ENCODE results near the gene TMTC2.

The TMTC2 gene

GRCh38 chr12:82685790-82686167 is 927 bp upstream of the TMTC2 start:
- no peaks in the 10 kb centered on the region for H3K36me3 ChIP-seq (replicated peaks)
- DNase-seq = peak; percentile 95
- H3K4me3 ChIP-seq (ENCODE audit: low read depth, low read length) = peak overlapping the region; percentile 92
- H3K27me3 ChIP-seq (replicated peaks) = no peaks in the 10 kb centered on the region
- TF ChIP-seq CTCF (IDR thresholded peaks at IDR 0.05; ENCODE audit: low read depth, low read length, missing control alignments) = peak; percentile 87
- in situ Hi-C loops (cut with HindIII; ENCODE audit: low pct_ligation_motif_present, low sequenced_read_pairs) = no loop called here
- peak overlapping the region; percentile 78 for H3K27ac ChIP-seq

- Histone ChIP-seq H3K4me3 (ENCODE audit: low read depth, low read length) (peak overlapping the region; percentile 92), H3K27me3 (replicated peaks) (no peaks in the 10 kb centered on the region), H3K27ac (no peak overlapping the region), H3K36me3 (replicated peaks) (no peaks in the 10 kb centered on the region)
- in situ Hi-C loops (cut with HindIII; ENCODE audit: low pct_ligation_motif_present, low sequenced_read_pairs) = no loop called here
- DNase-seq = peak; percentile 34
- no peak for TF ChIP-seq CTCF (IDR thresholded peaks at IDR 0.05; ENCODE audit: low read depth, low read length, missing control alignments)
These were observed 610 bp downstream of the TMTC2 start for GRCh38 chr12:82687021-82688011.

- no peaks in the 10 kb centered on the region for H3K36me3 ChIP-seq (replicated peaks)
- TF ChIP-seq CTCF (IDR thresholded peaks at IDR 0.05; ENCODE audit: low read depth, low read length, missing control alignments) = peak; percentile 43
- DNase-seq = peak; percentile 9
- H3K27me3 ChIP-seq (replicated peaks) = no peaks in the 10 kb centered on the region
- no peak overlapping the region for H3K27ac ChIP-seq
- in situ Hi-C loops (cut with HindIII; ENCODE audit: low pct_ligation_motif_present, low sequenced_read_pairs) = no loop called here
- peak overlapping the region; percentile 92 for H3K4me3 ChIP-seq (ENCODE audit: low read depth, low read length)
These were observed 1.4 kb downstream of the TMTC2 start for GRCh38 chr12:82688035-82688501.

GRCh38 chr12:82688596-82688995 is 1.9 kb downstream of the TMTC2 start:
- no peak for TF ChIP-seq CTCF (IDR thresholded peaks at IDR 0.05; ENCODE audit: low read depth, low read length, missing control alignments)
- Histone ChIP-seq H3K27me3 (replicated peaks) (no peaks in the 10 kb centered on the region), H3K36me3 (replicated peaks) (no peaks in the 10 kb centered on the region), H3K27ac (no peak overlapping the region), H3K4me3 (ENCODE audit: low read depth, low read length) (no peak overlapping the region)
- DNase-seq = no peak
- in situ Hi-C loops (cut with HindIII; ENCODE audit: low pct_ligation_motif_present, low sequenced_read_pairs) = no loop called here

GRCh38 chr12:82690006-82690405 is 3.3 kb downstream of the TMTC2 start:
- no peak for TF ChIP-seq CTCF (IDR thresholded peaks at IDR 0.05; ENCODE audit: low read depth, low read length, missing control alignments)
- no peaks in the 10 kb centered on the region for H3K27me3 ChIP-seq (replicated peaks)
- no peak for DNase-seq
- in situ Hi-C loops (cut with HindIII; ENCODE audit: low pct_ligation_motif_present, low sequenced_read_pairs) = no loop called here
- H3K27ac ChIP-seq = no peak overlapping the region
- no peak overlapping the region for H3K4me3 ChIP-seq (ENCODE audit: low read depth, low read length)
- no peaks in the 10 kb centered on the region for H3K36me3 ChIP-seq (replicated peaks)
